HepG2 (cell line): ENCODE results near the gene POLR3H. TPM values are rescaled to one million over a fixed set of nuclear protein-coding genes. Genes with fewer than 3 reads are reported as not detected.
A peak's percentile ranks its signal among the peaks of the same experiment; 100 is the strongest.

Experiments
- ATAC-seq: fragments of 200-7000 bp; cut with Tn5 transposase; 3 replicates; pipeline ENCODE4 v1.9.1; 2020; ENCODE audit warnings: mild to moderate bottlenecking, moderate library complexity
- BruUV-seq: library from RNA; stranded (reverse); fragments of 400-500 nt; replicated peaks from 2 replicates; lab custom pipeline; 2021; lab: Mats Ljungman, UMichigan
- CTCF ChIA-PET: fragments of 300-600 bp; formaldehyde crosslinking; extraction: SDS; loops from one replicate; lab custom pipeline; 2021; ENCODE audit warnings: low total read pairs, inconsistent platforms, low intra/inter-chr PET ratio; lab: Yijun Ruan, JAX
- POLR2A ChIA-PET: fragments of 350-600 bp; sonication (Branson Sonifier 250); formaldehyde crosslinking; loops from one replicate; lab custom pipeline; 2020; ENCODE audit warnings: antibody characterized with exemption, inconsistent platforms; lab: Yijun Ruan, JAX
- DNase-seq: peaks from one replicate; pipeline ENCODE4 v3.0.0-alpha.2; 2015; ENCODE audit warnings: low spot score
- FAIRE-seq: peaks from 3 replicates; lab custom pipeline; 2011; peaks lifted over from hg19 to GRCh38; lab: Jason Lieb, UNC
- H2AFZ ChIP-seq: one replicate; pipeline ENCODE4 v1.6.1; 2011; ENCODE audit warnings: low read length, inconsistent platforms
- H3K27ac ChIP-seq: fragments of 300-600 bp; 3 replicates; pipeline ENCODE4 v1.8.0; 2011; ENCODE audit warnings: mixed run types, mild to moderate bottlenecking, mixed read lengths, low read length, inconsistent platforms; ENCODE audit not compliant: insufficient read depth; ENCODE audit errors: extremely low read length
- H3K27me3 ChIP-seq, 2 experiments: fragments of 200-600 bp in 1 of 2; 2 replicates in 1 of 2; 3 replicates in 1 of 2; pipeline versions ENCODE4 v1.6.0 to v1.8.0; 2011; ENCODE audit warnings: low read length in 2 of 2, mild to moderate bottlenecking in 2 of 2, moderate library complexity in 2 of 2, inconsistent platforms in 1 of 2; ENCODE audit not compliant: insufficient read depth in 2 of 2, control insufficient read depth in 1 of 2
- H3K36me3 ChIP-seq, 2 experiments: fragments of 200-600 bp in 1 of 2; replicated peaks in 1 of 2; 2 replicates in 1 of 2; 3 replicates in 1 of 2; pipeline versions ENCODE4 v1.5.1 to v1.8.0; 2011; ENCODE audit warnings: low read length in 2 of 2, inconsistent platforms in 1 of 2; ENCODE audit not compliant: insufficient read depth in 2 of 2, control insufficient read depth in 1 of 2
- H3K4me1 ChIP-seq: 2 replicates; pipeline ENCODE4 v1.5.1; 2012; ENCODE audit warnings: low read length, inconsistent platforms; ENCODE audit not compliant: insufficient read depth
- H3K4me2 ChIP-seq: 2 replicates; pipeline ENCODE4 v1.6.0; 2011; ENCODE audit warnings: low read depth, low read length, inconsistent platforms
- H3K4me3 ChIP-seq, 3 experiments: fragments of 200-600 bp in 1 of 3; sonication (generic), shearing (Covaris generic) in 1 of 3; replicated peaks in 1 of 3; 2 replicates each; pipeline ENCODE4 v1.5.1; 2011 to 2016; ENCODE audit warnings: low read length in 3 of 3, inconsistent platforms in 2 of 3, low read depth in 2 of 3, mild to moderate bottlenecking in 2 of 3, control low read depth in 1 of 3, mixed read lengths in 1 of 3; ENCODE audit not compliant: insufficient read depth in 1 of 3
- H3K79me2 ChIP-seq: one replicate; pipeline ENCODE4 v1.6.1; 2011; ENCODE audit warnings: low read length, inconsistent platforms; ENCODE audit not compliant: insufficient read depth
- H3K9ac ChIP-seq: 2 replicates; pipeline ENCODE4 v1.6.0; 2011; ENCODE audit warnings: mild to moderate bottlenecking, low read depth, low read length, inconsistent platforms; ENCODE audit not compliant: insufficient read depth
- H3K9me3 ChIP-seq: 2 replicates; pipeline ENCODE4 v1.5.1; 2012; ENCODE audit warnings: mild to moderate bottlenecking, low read length
- H4K20me1 ChIP-seq: 2 replicates; pipeline ENCODE4 v1.6.0; 2011; ENCODE audit warnings: inconsistent platforms, mild to moderate bottlenecking, low read length, moderate library complexity; ENCODE audit not compliant: insufficient read depth
- MAFK ChIP-seq, 2 experiments: IDR thresholded peaks in 1 of 2; conservative IDR thresholded peaks in 1 of 2; 2 replicates each; pipeline ENCODE4 v1.6.1; 2011; ENCODE audit warnings: improper control_type of control experiment in 2 of 2, low read length in 2 of 2
- SMAD9 ChIP-seq: sonication (generic); formaldehyde crosslinking; IDR thresholded peaks from 2 replicates; pipeline ENCODE4 v1.5.1; 2020; ENCODE audit warnings: mild to moderate bottlenecking, missing genetic modification reagents
- TCF7L2 ChIP-seq: IDR thresholded peaks from 2 replicates; pipeline ENCODE4 v1.6.1; 2011; ENCODE audit warnings: mild to moderate bottlenecking, low read depth, low read length, moderate library complexity
- THAP11 ChIP-seq: IDR thresholded peaks from 2 replicates; pipeline ENCODE4 v1.6.1; 2016; ENCODE audit warnings: missing biosample characterization, missing genetic modification reagents
- ZBTB7A ChIP-seq: sonication (generic); formaldehyde crosslinking; IDR thresholded peaks from 2 replicates; pipeline ENCODE4 v1.8.0; 2022; ENCODE audit warnings: mild to moderate bottlenecking, missing genetic modification reagents
- ZC3H4 ChIP-seq: sonication (generic); formaldehyde crosslinking; IDR thresholded peaks from 2 replicates; pipeline ENCODE4 v1.4.0; 2020; ENCODE audit warnings: missing genetic modification reagents, borderline replicate concordance
- ZMYM2 ChIP-seq: sonication (generic); formaldehyde crosslinking; IDR thresholded peaks from 2 replicates; pipeline ENCODE4 v1.8.0; 2022; ENCODE audit warnings: mild to moderate bottlenecking, missing genetic modification reagents
- WGBS: methylation state at CpG from one replicate; pipeline ENCODE4 v1.1.6; 2017; ENCODE audit warnings: low lambda C conversion rate; 5-methylcytosine and 5-hydroxymethylcytosine counted together
- in situ Hi-C: cut with HindIII; loops from 2 replicates; pipeline ENCODE4 v1.10.0; 2017; ENCODE audit warnings: low pct_unique_long_range_greater_than_20kb; ENCODE audit not compliant: extremely low pct_ligation_motif_present
- intact Hi-C: fragments of 100-400 bp; cut with micrococcal nuclease; formaldehyde crosslinking; loops from one replicate; pipeline ENCODE4 v1.10.0; 2022; ENCODE audit not compliant: unreplicated experiment
- polyA plus RNA-seq, 8 experiments: library from polyadenylated mRNA; depleted of rRNA in 3 of 8; stranded (reverse) in 7 of 8; unstranded in 1 of 8; fragments of >200 nt; fragmentation: Illumina TruSeq in 4 of 8; extraction: Trizol in 4 of 8; gene quantifications; 2 replicates each; pipeline versions ENCODE4 v1.2.1 to v1.2.3, GENCODE V29; 2011 to 2016; ENCODE audit warnings: low read depth in 4 of 8, missing spikeins in 1 of 8, mixed read lengths in 1 of 8; ENCODE audit not compliant: insufficient read depth in 1 of 8
- total RNA-seq, 5 experiments: library from RNA; depleted of rRNA; stranded (reverse); fragments of >200 nt; fragmentation: Illumina TruSeq; extraction: Trizol; gene quantifications; 2 replicates each; pipeline ENCODE4 v1.2.3, GENCODE V29; 2016; ENCODE audit warnings: low read depth in 1 of 5
- TF ChIP-seq, protein P1 (sequence below): IDR thresholded peaks from 2 replicates; pipeline ENCODE4 v1.6.1; 2016; ENCODE audit warnings: missing compliant biosample characterization, missing genetic modification reagents, borderline replicate concordance
- TF ChIP-seq, protein P2 (sequence below): sonication (generic); formaldehyde crosslinking; IDR thresholded peaks from 2 replicates; pipeline ENCODE4 v1.8.0; 2022; ENCODE audit warnings: missing genetic modification reagents, mild to moderate bottlenecking, borderline replicate concordance
- TF ChIP-seq, protein P3 (sequence below): sonication (generic); formaldehyde crosslinking; conservative IDR thresholded peaks from 2 replicates; pipeline ENCODE4 v1.8.0; 2022; ENCODE audit warnings: low read depth, missing genetic modification reagents
- TF ChIP-seq, protein P4 (sequence below): sonication (generic); formaldehyde crosslinking; IDR thresholded peaks from 2 replicates; pipeline ENCODE4 v1.5.1; 2020; ENCODE audit warnings: mild to moderate bottlenecking, missing genetic modification reagents, moderate library complexity
- TF ChIP-seq, protein P5 (sequence below): sonication (generic); formaldehyde crosslinking; IDR thresholded peaks from 2 replicates; pipeline ENCODE4 v1.8.1; 2023; ENCODE audit warnings: mild to moderate bottlenecking, missing genetic modification reagents

POLR3H gene
- total and polyA plus RNA-seq, 2 of the 13 experiments (the other 11 are each of a cell fraction or from before 2014, with no cell fraction given) = 10.3 to 28.6 TPM

DNA sequence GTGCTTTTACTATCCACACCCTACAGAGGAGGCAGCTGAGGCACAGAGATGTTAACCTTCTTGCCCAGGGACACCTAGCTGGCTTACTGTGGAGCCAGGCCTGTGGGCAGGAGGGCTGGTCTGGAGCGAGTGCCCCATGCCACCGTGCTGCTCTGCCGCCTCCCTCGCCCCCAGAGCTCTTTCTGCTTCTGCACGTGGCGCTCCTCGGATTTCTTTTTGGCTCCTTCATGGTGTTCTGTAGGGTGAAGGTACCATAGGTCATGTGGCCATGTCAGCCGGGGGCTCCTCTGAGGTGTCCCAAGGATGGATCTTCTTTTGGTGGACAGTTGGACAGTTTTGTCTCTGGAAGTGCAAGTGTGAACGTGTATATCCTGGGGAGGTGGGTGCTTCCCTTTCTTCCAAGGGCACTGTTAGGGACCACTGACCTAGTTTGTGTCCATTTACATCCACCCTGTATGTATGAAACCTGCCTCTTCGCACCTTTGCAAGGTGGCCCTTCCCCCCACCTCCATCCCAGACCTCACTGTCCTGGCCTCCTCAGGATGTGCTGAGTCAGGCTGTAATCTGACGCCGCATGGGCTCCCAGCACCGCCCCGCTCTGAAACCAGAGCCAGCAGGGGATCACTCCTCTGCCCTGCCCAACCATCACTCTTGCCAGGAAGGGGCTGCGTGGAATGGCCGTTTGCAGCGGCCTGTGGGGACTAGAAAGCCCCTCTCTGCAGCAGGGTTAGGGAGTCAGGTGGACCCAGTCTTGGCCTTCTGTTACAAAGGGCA, 31.7 kb downstream of the POLR3H start:
- Histone ChIP-seq H3K9ac (no peak overlapping the region), H3K27ac (peak overlapping the region; percentile 13), H3K79me2 (no peaks in the 10 kb centered on the region), H3K4me3 (no peak overlapping the region), H2AFZ (no peak overlapping the region), H3K27me3 (no peaks in the 10 kb centered on the region), H3K4me1 (peaks cover 10% of the 10 kb centered on the region), H3K4me2 (no peak overlapping the region), H3K36me3 (peaks cover 19 to 73% of the 10 kb centered on the region in 2 experiments; a peak in 4 of 5 replicates), H3K9me3 (no peaks in the 10 kb centered on the region), H4K20me1 (no peaks in the 10 kb centered on the region)
- 88% methylated on average over 17 of the region's 17 CpGs for WGBS
- FAIRE-seq (no peak), ATAC-seq (peak; percentile 57), DNase-seq (peak; percentile 29)
- intact Hi-C loops = no loop called here
- CTCF ChIA-PET = no interaction called here
- BruUV-seq = no TSS peak
- in situ Hi-C loops = no loop called here
- POLR2A ChIA-PET = interaction anchor here (0.6 kb wide), 1 partner anchor 131 kb away, joined by 3 read pairs; the partner anchor contains the start of gene TEF
- TF ChIP-seq MAFK (conservative IDR thresholded peaks at IDR 0.05 in 1 of 2, IDR thresholded peaks at IDR 0.05 in 1 of 2; ENCODE audit: low read length in 2 of 2) (peak; percentile 87 to 91), ZC3H4 (CRISPR knock-in tag) (no peak), TCF7L2 (no peak), ZMYM2 (CRISPR knock-in tag) (no peak), SMAD9 (no peak), THAP11 (0 out of 2 replicates have a peak, but pooled peaks have one; percentile 18), ZBTB7A (CRISPR knock-in tag) (no peak)
- TF ChIP-seq, protein P1, sequence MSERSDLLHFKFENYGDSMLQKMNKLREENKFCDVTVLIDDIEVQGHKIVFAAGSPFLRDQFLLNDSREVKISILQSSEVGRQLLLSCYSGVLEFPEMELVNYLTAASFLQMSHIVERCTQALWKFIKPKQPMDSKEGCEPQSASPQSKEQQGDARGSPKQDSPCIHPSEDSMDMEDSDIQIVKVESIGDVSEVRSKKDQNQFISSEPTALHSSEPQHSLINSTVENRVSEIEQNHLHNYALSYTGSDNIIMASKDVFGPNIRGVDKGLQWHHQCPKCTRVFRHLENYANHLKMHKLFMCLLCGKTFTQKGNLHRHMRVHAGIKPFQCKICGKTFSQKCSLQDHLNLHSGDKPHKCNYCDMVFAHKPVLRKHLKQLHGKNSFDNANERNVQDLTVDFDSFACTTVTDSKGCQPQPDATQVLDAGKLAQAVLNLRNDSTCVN (CRISPR knock-in tag) = no peak
- TF ChIP-seq, protein P2, sequence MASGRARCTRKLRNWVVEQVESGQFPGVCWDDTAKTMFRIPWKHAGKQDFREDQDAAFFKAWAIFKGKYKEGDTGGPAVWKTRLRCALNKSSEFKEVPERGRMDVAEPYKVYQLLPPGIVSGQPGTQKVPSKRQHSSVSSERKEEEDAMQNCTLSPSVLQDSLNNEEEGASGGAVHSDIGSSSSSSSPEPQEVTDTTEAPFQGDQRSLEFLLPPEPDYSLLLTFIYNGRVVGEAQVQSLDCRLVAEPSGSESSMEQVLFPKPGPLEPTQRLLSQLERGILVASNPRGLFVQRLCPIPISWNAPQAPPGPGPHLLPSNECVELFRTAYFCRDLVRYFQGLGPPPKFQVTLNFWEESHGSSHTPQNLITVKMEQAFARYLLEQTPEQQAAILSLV (CRISPR knock-in tag) = no peak
- TF ChIP-seq, protein P3, sequence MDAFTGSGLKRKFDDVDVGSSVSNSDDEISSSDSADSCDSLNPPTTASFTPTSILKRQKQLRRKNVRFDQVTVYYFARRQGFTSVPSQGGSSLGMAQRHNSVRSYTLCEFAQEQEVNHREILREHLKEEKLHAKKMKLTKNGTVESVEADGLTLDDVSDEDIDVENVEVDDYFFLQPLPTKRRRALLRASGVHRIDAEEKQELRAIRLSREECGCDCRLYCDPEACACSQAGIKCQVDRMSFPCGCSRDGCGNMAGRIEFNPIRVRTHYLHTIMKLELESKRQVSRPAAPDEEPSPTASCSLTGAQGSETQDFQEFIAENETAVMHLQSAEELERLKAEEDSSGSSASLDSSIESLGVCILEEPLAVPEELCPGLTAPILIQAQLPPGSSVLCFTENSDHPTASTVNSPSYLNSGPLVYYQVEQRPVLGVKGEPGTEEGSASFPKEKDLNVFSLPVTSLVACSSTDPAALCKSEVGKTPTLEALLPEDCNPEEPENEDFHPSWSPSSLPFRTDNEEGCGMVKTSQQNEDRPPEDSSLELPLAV = no peak
- TF ChIP-seq, protein P4, sequence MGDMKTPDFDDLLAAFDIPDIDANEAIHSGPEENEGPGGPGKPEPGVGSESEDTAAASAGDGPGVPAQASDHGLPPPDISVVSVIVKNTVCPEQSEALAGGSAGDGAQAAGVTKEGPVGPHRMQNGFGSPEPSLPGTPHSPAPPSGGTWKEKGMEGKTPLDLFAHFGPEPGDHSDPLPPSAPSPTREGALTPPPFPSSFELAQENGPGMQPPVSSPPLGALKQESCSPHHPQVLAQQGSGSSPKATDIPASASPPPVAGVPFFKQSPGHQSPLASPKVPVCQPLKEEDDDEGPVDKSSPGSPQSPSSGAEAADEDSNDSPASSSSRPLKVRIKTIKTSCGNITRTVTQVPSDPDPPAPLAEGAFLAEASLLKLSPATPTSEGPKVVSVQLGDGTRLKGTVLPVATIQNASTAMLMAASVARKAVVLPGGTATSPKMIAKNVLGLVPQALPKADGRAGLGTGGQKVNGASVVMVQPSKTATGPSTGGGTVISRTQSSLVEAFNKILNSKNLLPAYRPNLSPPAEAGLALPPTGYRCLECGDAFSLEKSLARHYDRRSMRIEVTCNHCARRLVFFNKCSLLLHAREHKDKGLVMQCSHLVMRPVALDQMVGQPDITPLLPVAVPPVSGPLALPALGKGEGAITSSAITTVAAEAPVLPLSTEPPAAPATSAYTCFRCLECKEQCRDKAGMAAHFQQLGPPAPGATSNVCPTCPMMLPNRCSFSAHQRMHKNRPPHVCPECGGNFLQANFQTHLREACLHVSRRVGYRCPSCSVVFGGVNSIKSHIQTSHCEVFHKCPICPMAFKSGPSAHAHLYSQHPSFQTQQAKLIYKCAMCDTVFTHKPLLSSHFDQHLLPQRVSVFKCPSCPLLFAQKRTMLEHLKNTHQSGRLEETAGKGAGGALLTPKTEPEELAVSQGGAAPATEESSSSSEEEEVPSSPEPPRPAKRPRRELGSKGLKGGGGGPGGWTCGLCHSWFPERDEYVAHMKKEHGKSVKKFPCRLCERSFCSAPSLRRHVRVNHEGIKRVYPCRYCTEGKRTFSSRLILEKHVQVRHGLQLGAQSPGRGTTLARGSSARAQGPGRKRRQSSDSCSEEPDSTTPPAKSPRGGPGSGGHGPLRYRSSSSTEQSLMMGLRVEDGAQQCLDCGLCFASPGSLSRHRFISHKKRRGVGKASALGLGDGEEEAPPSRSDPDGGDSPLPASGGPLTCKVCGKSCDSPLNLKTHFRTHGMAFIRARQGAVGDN (CRISPR knock-in tag) = peak; percentile 50
- TF ChIP-seq, protein P5, sequence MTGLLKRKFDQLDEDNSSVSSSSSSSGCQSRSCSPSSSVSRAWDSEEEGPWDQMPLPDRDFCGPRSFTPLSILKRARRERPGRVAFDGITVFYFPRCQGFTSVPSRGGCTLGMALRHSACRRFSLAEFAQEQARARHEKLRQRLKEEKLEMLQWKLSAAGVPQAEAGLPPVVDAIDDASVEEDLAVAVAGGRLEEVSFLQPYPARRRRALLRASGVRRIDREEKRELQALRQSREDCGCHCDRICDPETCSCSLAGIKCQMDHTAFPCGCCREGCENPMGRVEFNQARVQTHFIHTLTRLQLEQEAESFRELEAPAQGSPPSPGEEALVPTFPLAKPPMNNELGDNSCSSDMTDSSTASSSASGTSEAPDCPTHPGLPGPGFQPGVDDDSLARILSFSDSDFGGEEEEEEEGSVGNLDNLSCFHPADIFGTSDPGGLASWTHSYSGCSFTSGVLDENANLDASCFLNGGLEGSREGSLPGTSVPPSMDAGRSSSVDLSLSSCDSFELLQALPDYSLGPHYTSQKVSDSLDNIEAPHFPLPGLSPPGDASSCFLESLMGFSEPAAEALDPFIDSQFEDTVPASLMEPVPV = no peak
